H1 (cell line): Measurements from ENCODE around the gene P2RY13. TPM values are rescaled to one million over a fixed set of nuclear protein-coding genes. Genes with fewer than 3 reads are reported as not detected.

Source experiments
- CTCF ChIA-PET: fragments of 300-600 bp; sonication (Branson Sonifier 250); formaldehyde crosslinking; loops from one replicate; lab custom pipeline; 2021; ENCODE audit not compliant: partially characterized antibody; lab: Charles Lee
- POLR2A ChIA-PET: fragments of 300-600 bp; sonication (Branson Sonifier 250); formaldehyde crosslinking; loops from one replicate; lab custom pipeline; 2021; ENCODE audit warnings: inconsistent platforms; ENCODE audit not compliant: partially characterized antibody; lab: Charles Lee
- DNase-seq, 2 experiments: peaks; one replicate each; pipeline versions ENCODE4 v3.0.0 to v3.0.0-alpha.2; 2010 to 2022; ENCODE audit warnings: low spot score in 2 of 2, low read depth in 1 of 2, mixed read lengths in 1 of 2
- FAIRE-seq: peaks from 2 replicates; lab custom pipeline; 2011; peaks lifted over from hg19 to GRCh38; lab: Jason Lieb, UNC
- H2AFZ ChIP-seq: 2 replicates; pipeline ENCODE4 v1.8.1; 2012; ENCODE audit warnings: low read length, inconsistent platforms
- H2AK5ac ChIP-seq: 2 replicates; pipeline ENCODE4 v1.6.1; 2013; ENCODE audit warnings: low read depth, low read length
- H2BK120ac ChIP-seq: replicated peaks from 2 replicates; pipeline ENCODE3; 2013; ENCODE audit warnings: low read depth, low read length, inconsistent platforms
- H2BK12ac ChIP-seq: 2 replicates; pipeline ENCODE4 v1.6.1; 2013; ENCODE audit warnings: low read depth, low read length
- H2BK15ac ChIP-seq: 2 replicates; pipeline ENCODE4 v1.6.1; 2013; ENCODE audit warnings: low read length
- H2BK20ac ChIP-seq: 2 replicates; pipeline ENCODE4 v1.6.1; 2013; ENCODE audit warnings: low read length
- H2BK5ac ChIP-seq: 2 replicates; pipeline ENCODE4 v1.6.1; 2013; ENCODE audit warnings: low read depth, low read length
- H3K14ac ChIP-seq: 2 replicates; pipeline ENCODE4 v1.6.1; 2013; ENCODE audit warnings: inconsistent platforms; ENCODE audit not compliant: insufficient read length
- H3K18ac ChIP-seq: 2 replicates; pipeline ENCODE4 v1.6.1; 2013; ENCODE audit warnings: low read length; ENCODE audit errors: extremely low read depth
- H3K23ac ChIP-seq: 2 replicates; pipeline ENCODE4 v1.6.1; 2013; ENCODE audit warnings: inconsistent platforms; ENCODE audit not compliant: insufficient read length
- H3K23me2 ChIP-seq: 2 replicates; pipeline ENCODE4 v1.6.1; 2013; ENCODE audit warnings: low read depth, low read length
- H3K27ac ChIP-seq: 2 replicates; pipeline ENCODE4 v1.6.1; 2011; ENCODE audit warnings: low read depth, low read length, inconsistent platforms
- H3K27me3 ChIP-seq, 4 experiments: replicated peaks in 1 of 4; 1 replicate in 1 of 4; 2 replicates in 3 of 4; pipeline versions ENCODE4 v1.6.1 to v1.8.1; 2011 to 2013; ENCODE audit warnings: low read length in 3 of 4, mild to moderate bottlenecking in 3 of 4, inconsistent platforms in 2 of 4, mixed read lengths in 2 of 4, moderate library complexity in 1 of 4; ENCODE audit not compliant: control insufficient read depth in 3 of 4, insufficient read depth in 3 of 4; ENCODE audit errors: extremely low read depth in 1 of 4
- H3K36me3 ChIP-seq, 4 experiments: 2 replicates each; pipeline versions ENCODE4 v1.6.1 to v1.8.1; 2011 to 2013; ENCODE audit warnings: mild to moderate bottlenecking in 4 of 4, low read length in 3 of 4, moderate library complexity in 2 of 4, control low read depth in 1 of 4, inconsistent platforms in 1 of 4; ENCODE audit not compliant: insufficient read depth in 4 of 4, control insufficient read depth in 2 of 4
- H3K4ac ChIP-seq: replicated peaks from 2 replicates; pipeline ENCODE3; 2013; ENCODE audit warnings: low read length, low read depth, mixed read lengths, inconsistent platforms; ENCODE audit not compliant: insufficient read length
- H3K4me1 ChIP-seq, 4 experiments: replicated peaks in 1 of 4; 1 replicate in 1 of 4; 2 replicates in 3 of 4; pipeline versions ENCODE4 v1.6.1 to v1.8.1; 2011 to 2013; ENCODE audit warnings: low read length in 3 of 4, inconsistent platforms in 2 of 4, mixed read lengths in 1 of 4; ENCODE audit not compliant: insufficient read depth in 4 of 4, control insufficient read depth in 3 of 4
- H3K4me2 ChIP-seq, 2 experiments: 2 replicates each; pipeline versions ENCODE4 v1.6.1 to v1.8.1; 2011 to 2013; ENCODE audit warnings: low read depth in 2 of 2, low read length in 2 of 2, control low read depth in 1 of 2, inconsistent platforms in 1 of 2, mild to moderate bottlenecking in 1 of 2; ENCODE audit not compliant: insufficient read depth in 1 of 2
- H3K4me3 ChIP-seq, 4 experiments: fragments of 200-600, 300-600 bp in 1 of 4; sonication (generic), shearing (Covaris generic), sonication (Bioruptor Twin) in 1 of 4; 2 replicates each; pipeline versions ENCODE4 v1.5.1 to v1.8.1; 2011 to 2016; ENCODE audit warnings: low read length in 4 of 4, low read depth in 3 of 4, control low read depth in 2 of 4, inconsistent platforms in 2 of 4, mild to moderate bottlenecking in 2 of 4, mixed read lengths in 1 of 4, moderate library complexity in 1 of 4; ENCODE audit not compliant: insufficient read depth in 2 of 4; ENCODE audit errors: extremely low read depth in 1 of 4
- H3K56ac ChIP-seq: replicated peaks from 2 replicates; pipeline ENCODE3; 2013; ENCODE audit warnings: low read depth, mild to moderate bottlenecking, mixed read lengths, low read length, inconsistent platforms; ENCODE audit not compliant: insufficient read length
- H3K79me1 ChIP-seq: 2 replicates; pipeline ENCODE4 v1.6.1; 2013; ENCODE audit warnings: low read depth, low read length, control low read depth
- H3K79me2 ChIP-seq, 2 experiments: 2 replicates each; pipeline versions ENCODE4 v1.6.1 to v1.8.1; 2012 to 2013; ENCODE audit warnings: low read length in 2 of 2, mild to moderate bottlenecking in 2 of 2, inconsistent platforms in 1 of 2; ENCODE audit not compliant: insufficient read depth in 2 of 2, control insufficient read depth in 1 of 2
- H3K9ac ChIP-seq, 4 experiments: replicated peaks in 1 of 4; 1 replicate in 1 of 4; 2 replicates in 3 of 4; pipeline versions ENCODE4 v1.6.1 to v1.8.1; 2011 to 2013; ENCODE audit warnings: low read depth in 3 of 4, low read length in 3 of 4, control low read depth in 2 of 4, mild to moderate bottlenecking in 2 of 4, moderate library complexity in 2 of 4, inconsistent platforms in 1 of 4; ENCODE audit errors: extremely low read depth in 1 of 4
- H3K9me3 ChIP-seq, 2 experiments: 2 replicates each; pipeline versions ENCODE4 v1.6.1 to v1.8.1; 2012 to 2013; ENCODE audit warnings: mild to moderate bottlenecking in 2 of 2, moderate library complexity in 2 of 2, control low read depth in 1 of 2, inconsistent platforms in 1 of 2, low read depth in 1 of 2, low read length in 1 of 2, mixed read lengths in 1 of 2; ENCODE audit not compliant: insufficient read depth in 2 of 2
- H4K20me1 ChIP-seq, 2 experiments: replicated peaks in 1 of 2; 2 replicates each; pipeline versions ENCODE3 to v1.8.1; 2011 to 2013; ENCODE audit warnings: inconsistent platforms in 2 of 2, low read length in 2 of 2, mild to moderate bottlenecking in 1 of 2; ENCODE audit not compliant: insufficient read depth in 2 of 2, control insufficient read depth in 1 of 2
- H4K5ac ChIP-seq: 2 replicates; pipeline ENCODE4 v1.6.1; 2013; ENCODE audit warnings: low read length, low read depth, mixed read lengths, inconsistent platforms; ENCODE audit not compliant: insufficient read length
- H4K8ac ChIP-seq: 2 replicates; pipeline ENCODE4 v1.8.0; 2013; ENCODE audit warnings: mild to moderate bottlenecking, moderate library complexity, low read length, inconsistent platforms; ENCODE audit not compliant: insufficient read depth; ENCODE audit errors: extremely low read depth
- H4K91ac ChIP-seq: replicated peaks from 2 replicates; pipeline ENCODE3; 2013; ENCODE audit warnings: low read length, mixed read lengths, inconsistent platforms; ENCODE audit not compliant: insufficient read length
- SIX5 ChIP-seq: IDR thresholded peaks from 2 replicates; pipeline ENCODE4 v1.6.1; 2011; ENCODE audit warnings: mild to moderate bottlenecking, low read depth, low read length
- WGBS, 2 experiments: shearing (Covaris generic) in 1 of 2; methylation state at CpG; one replicate each; pipeline versions ENCODE4 v1.1.6 to v1.1.7; 2013 to 2015; ENCODE audit warnings: low lambda C conversion rate in 2 of 2, mixed read lengths in 2 of 2, inconsistent platforms in 1 of 2, low coverage in 1 of 2, missing lambda C conversion rate in 1 of 2; ENCODE audit not compliant: insufficient replicate concordance in 2 of 2, insufficient coverage in 1 of 2, insufficient read length in 1 of 2; ENCODE audit errors: extremely low coverage in 1 of 2, missing lambda C conversion rate in 1 of 2; 5-methylcytosine and 5-hydroxymethylcytosine counted together
- polyA plus RNA-seq, 7 experiments: library from polyadenylated mRNA; depleted of rRNA in 3 of 7; stranded (reverse) in 5 of 7; unstranded in 2 of 7; fragments of >200 nt in 5 of 7; fragments of 200-250 nt in 2 of 7; gene quantifications; 1 replicate in 5 of 7; 2 replicates in 1 of 7; 4 replicates in 1 of 7; pipeline versions ENCODE4 v1.2.1 to v1.2.3, GENCODE V29; 2011 to 2013; ENCODE audit warnings: missing spikeins in 2 of 7, mixed read lengths in 2 of 7
- total RNA-seq: library from RNA; stranded (reverse); fragmentation: NEBNext Ultra II Directional; extraction: Animal tissue kit (Norgen Biotek cat#: 25700); gene quantifications from 2 replicates; pipeline ENCODE4 v1.2.1, GENCODE V29; 2021

P2RY13 gene
- total and polyA plus RNA-seq, 2 of the 8 experiments (the other 6 are each of a cell fraction or from before 2014, with no cell fraction given) = not detected

GRCh38 chr3:151320131-151320530 lies 9.2 kb downstream of the P2RY13 start:
- Histone ChIP-seq H2BK20ac (no peak overlapping the region), H3K4me3 (no peak overlapping the region), H2BK120ac (no peak overlapping the region), H3K9me3 (no peaks in the 10 kb centered on the region), H3K9ac (no peak overlapping the region), H3K23me2 (no peaks in the 10 kb centered on the region), H4K91ac (no peak overlapping the region), H3K79me2 (no peaks in the 10 kb centered on the region), H2BK15ac (no peak overlapping the region), H3K14ac (no peak overlapping the region), H3K36me3 (no peaks in the 10 kb centered on the region), H3K56ac (no peak overlapping the region), H4K20me1 (no peaks in the 10 kb centered on the region), H3K27me3 (no peaks in the 10 kb centered on the region), H3K4me1 (peaks cover 0 to 5% (median 4%) of the 10 kb centered on the region in 4 experiments; a peak in 4 of 7 replicates), H3K4me2 (no peak overlapping the region), H2AFZ (no peak overlapping the region)
- DNase-seq (no peak), FAIRE-seq (no peak)
- CTCF ChIA-PET = interaction anchor here (1.0 to 1.3 kb wide), 5 partner anchors 11 to 106 kb away, joined by 3 to 5 read pairs (median 3); no protein-coding TSS in a partner anchor
- 91% methylated on average over 2 of the region's 2 CpGs; no CpG with 5 or more reads in 1 of the 2 experiments for WGBS, 2 experiments
- no peak for TF ChIP-seq SIX5
- TF ChIP-seq, all 59 proteins: peak for 0
- Histone ChIP-seq H2BK5ac (no peak overlapping the region), H3K18ac (no peak overlapping the region), H2BK12ac (no peak overlapping the region), H3K79me1 (no peaks in the 10 kb centered on the region), H3K4ac (no peak overlapping the region), H3K27ac (no peak overlapping the region), H4K5ac (no peak overlapping the region), H2AK5ac (no peak overlapping the region), H4K8ac (no peak overlapping the region), H3K23ac (no peak overlapping the region)
- POLR2A ChIA-PET = no interaction called here
